ENCODE measurements around the gene PRKAB1.

PRKAB1 gene

DNA sequence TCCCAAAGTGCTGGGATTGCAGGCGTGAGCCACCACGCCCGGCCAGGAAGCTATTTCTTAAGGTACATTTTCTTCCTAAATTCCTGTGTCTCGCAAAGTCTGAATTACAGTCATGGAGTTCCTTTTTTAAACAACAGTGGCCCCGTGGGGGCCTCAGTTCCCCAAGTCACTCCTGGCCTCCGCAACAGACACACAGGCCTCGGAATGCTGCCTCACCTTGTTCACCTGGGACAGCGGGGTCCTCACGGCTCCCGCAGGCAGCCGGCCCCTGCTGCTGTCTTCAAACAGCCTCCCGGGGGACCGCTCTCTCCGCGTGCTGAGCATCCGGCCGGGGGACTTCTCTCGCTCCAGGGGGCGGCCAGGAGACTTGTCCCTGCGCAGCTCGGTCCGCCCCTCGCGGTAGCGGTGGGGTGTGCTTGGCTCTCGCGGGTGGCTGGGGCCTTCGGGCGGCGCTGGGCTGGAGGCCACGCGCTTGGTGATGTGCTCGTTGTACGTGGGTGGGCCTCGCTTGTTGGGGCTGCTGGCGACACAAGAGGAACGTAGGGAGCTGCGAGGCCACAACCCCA lies 22.1 kb downstream of the PRKAB1 start:
- TF ChIP-seq, protein P1, sequence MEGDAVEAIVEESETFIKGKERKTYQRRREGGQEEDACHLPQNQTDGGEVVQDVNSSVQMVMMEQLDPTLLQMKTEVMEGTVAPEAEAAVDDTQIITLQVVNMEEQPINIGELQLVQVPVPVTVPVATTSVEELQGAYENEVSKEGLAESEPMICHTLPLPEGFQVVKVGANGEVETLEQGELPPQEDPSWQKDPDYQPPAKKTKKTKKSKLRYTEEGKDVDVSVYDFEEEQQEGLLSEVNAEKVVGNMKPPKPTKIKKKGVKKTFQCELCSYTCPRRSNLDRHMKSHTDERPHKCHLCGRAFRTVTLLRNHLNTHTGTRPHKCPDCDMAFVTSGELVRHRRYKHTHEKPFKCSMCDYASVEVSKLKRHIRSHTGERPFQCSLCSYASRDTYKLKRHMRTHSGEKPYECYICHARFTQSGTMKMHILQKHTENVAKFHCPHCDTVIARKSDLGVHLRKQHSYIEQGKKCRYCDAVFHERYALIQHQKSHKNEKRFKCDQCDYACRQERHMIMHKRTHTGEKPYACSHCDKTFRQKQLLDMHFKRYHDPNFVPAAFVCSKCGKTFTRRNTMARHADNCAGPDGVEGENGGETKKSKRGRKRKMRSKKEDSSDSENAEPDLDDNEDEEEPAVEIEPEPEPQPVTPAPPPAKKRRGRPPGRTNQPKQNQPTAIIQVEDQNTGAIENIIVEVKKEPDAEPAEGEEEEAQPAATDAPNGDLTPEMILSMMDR (IDR thresholded peaks at IDR 0.05; ENCODE audit: insufficient read depth, low read depth, low read length, missing control alignments) = no peak
- no peak overlapping the region for H3K4me3 ChIP-seq (ENCODE audit: low read length)
- DNase-seq (ENCODE audit: low read depth) = no peak

DNA sequence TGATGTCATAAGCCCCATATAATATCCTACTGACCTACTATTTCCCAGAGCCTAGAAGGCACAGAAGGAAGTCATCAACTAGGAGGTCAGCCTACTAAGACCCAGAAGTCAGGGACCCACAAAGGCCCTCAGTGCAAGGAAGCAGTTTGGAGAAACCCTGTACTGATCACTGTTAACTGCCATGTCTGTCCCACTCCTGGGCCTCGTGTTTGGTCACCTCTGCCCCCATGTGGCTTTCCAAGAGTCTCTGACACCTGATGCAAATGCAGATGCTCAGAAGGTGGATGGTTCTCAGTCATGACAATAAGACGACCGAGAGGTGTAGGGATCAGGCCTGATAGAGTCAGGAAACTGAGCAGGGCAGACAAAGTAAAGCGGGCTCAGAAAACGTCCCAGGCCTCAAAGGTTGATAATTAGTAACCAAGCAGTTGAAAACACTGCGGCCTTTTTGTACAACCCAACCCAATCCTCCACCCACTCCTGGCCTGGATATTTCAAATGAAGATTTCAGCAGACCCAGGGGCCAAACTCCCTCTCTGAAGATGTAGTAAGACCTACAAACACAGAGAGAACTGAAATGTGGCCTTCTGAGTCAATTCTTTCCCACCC lies 23.4 kb downstream of the PRKAB1 start:
- H3K4me3 ChIP-seq (ENCODE audit: low read length) = no peak overlapping the region
- DNase-seq (ENCODE audit: low read depth) = no peak
- TF ChIP-seq, protein P1 (IDR thresholded peaks at IDR 0.05; ENCODE audit: insufficient read depth, low read depth, low read length, missing control alignments) = no peak

- no peak for DNase-seq (ENCODE audit: low read depth)
- TF ChIP-seq, protein P1 (IDR thresholded peaks at IDR 0.05; ENCODE audit: insufficient read depth, low read depth, low read length, missing control alignments) = no peak
- no peak overlapping the region for H3K4me3 ChIP-seq (ENCODE audit: low read length)
Observed at GRCh38 chr12:119692410-119692809, 24.5 kb downstream of the PRKAB1 start.

- TF ChIP-seq, protein P1 (IDR thresholded peaks at IDR 0.05; ENCODE audit: insufficient read depth, low read depth, low read length, missing control alignments) = no peak
- DNase-seq (ENCODE audit: low read depth) = no peak
- H3K4me3 ChIP-seq (ENCODE audit: low read length) = no peak overlapping the region
Observed at GRCh38 chr12:119692997-119693396, 25.1 kb downstream of the PRKAB1 start.

GRCh38 chr12:119693511-119693910 lies 25.6 kb downstream of the PRKAB1 start:
- DNase-seq (ENCODE audit: low read depth) = no peak
- no peak overlapping the region for H3K4me3 ChIP-seq (ENCODE audit: low read length)
- TF ChIP-seq, protein P1 (IDR thresholded peaks at IDR 0.05; ENCODE audit: insufficient read depth, low read depth, low read length, missing control alignments) = no peak

- H3K4me3 ChIP-seq (ENCODE audit: low read length) = no peak overlapping the region
- TF ChIP-seq, protein P1 (IDR thresholded peaks at IDR 0.05; ENCODE audit: insufficient read depth, low read depth, low read length, missing control alignments) = no peak
- no peak for DNase-seq (ENCODE audit: low read depth)
Observed at GRCh38 chr12:119694111-119694510, 26.2 kb downstream of the PRKAB1 start.

DNA sequence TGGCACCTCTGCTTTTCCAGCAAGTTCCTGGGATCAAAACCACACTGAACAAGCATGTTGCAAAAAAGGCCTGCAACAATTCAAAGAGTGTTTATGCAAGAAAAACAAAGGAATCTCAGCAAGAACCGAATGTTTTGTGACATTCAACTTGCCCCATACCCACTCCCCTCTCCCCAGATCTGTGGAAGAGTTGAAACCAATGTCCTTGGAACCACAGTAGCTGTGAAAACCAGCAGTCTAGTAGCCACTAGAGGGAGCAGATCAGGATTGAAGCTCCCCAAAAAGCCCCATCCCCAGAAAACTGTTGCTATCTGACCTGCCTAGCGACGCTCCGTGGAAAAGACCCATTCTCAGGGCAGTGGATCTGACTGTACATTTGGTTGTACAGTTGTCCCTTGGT lies 27.1 kb downstream of the PRKAB1 start:
- peak; percentile 26 for DNase-seq (ENCODE audit: low read depth)
- H3K4me3 ChIP-seq (ENCODE audit: low read length) = no peak overlapping the region
- TF ChIP-seq, protein P1 (IDR thresholded peaks at IDR 0.05; ENCODE audit: insufficient read depth, low read depth, low read length, missing control alignments) = peak; percentile 69

Measured in epithelial cell of esophagus (primary cell).